ENCODE measurements around the gene MIX23.

DNA sequence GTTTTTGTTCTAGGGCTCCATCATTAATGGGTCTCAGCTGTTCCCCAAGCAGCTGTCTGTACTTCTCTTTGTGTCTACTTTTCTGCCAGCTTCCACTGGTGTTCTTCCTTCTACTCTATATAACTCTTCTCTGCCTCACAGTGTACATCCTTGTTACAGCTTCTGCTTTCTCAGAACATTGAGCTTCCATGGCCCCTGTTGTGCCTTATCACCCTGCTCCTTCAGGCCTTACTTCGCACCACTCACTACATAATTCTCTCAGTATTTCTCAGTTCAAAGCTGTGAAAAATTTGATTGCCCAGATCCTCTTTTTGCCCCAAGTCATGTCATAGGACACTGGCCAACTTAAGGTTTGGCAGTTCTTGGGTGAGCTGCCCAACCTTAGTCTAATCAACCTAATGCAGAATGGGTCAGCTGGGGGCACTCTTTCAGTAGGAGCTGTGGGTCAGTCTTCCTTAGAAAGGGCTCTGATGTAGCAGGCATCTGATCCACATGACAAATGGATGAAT is 29.1 kb downstream of the MIX23 start:
- TF ChIP-seq POLR2A (IDR thresholded peaks at IDR 0.05) = no peak
- TF ChIP-seq, protein P1, sequence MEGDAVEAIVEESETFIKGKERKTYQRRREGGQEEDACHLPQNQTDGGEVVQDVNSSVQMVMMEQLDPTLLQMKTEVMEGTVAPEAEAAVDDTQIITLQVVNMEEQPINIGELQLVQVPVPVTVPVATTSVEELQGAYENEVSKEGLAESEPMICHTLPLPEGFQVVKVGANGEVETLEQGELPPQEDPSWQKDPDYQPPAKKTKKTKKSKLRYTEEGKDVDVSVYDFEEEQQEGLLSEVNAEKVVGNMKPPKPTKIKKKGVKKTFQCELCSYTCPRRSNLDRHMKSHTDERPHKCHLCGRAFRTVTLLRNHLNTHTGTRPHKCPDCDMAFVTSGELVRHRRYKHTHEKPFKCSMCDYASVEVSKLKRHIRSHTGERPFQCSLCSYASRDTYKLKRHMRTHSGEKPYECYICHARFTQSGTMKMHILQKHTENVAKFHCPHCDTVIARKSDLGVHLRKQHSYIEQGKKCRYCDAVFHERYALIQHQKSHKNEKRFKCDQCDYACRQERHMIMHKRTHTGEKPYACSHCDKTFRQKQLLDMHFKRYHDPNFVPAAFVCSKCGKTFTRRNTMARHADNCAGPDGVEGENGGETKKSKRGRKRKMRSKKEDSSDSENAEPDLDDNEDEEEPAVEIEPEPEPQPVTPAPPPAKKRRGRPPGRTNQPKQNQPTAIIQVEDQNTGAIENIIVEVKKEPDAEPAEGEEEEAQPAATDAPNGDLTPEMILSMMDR (IDR thresholded peaks at IDR 0.05) = no peak
